H4 (cell line): ENCODE measurements around the gene L3MBTL4. TPM values are rescaled to one million over a fixed set of nuclear protein-coding genes. Genes with fewer than 3 reads are reported as not detected.
A peak's percentile ranks its signal among the peaks of the same experiment; 100 is the strongest.
"Not testable (repeated sequence)": the region's sequence is repeated elsewhere in the genome, so short reads cannot be mapped to it uniquely, and the experiment has no call there.

Experiments used
- DNase-seq: peaks from one replicate; pipeline ENCODE4 v3.0.0-alpha.2; 2015; ENCODE audit warnings: low spot score
- total RNA-seq: library from RNA; depleted of rRNA; stranded (reverse); fragments of >200 nt; shearing (Covaris generic); gene quantifications from 2 replicates; pipeline ENCODE4 v1.2.3, GENCODE V29; 2014

L3MBTL4 gene
- total RNA-seq, 1 experiment from 2014 or later, result 2.4 TPM

GRCh38 chr18:6406910-6407470, 7.7 kb downstream of the L3MBTL4 start:
- DNase-seq, result no peak

- no peak for DNase-seq
These were observed 8.4 kb downstream of the L3MBTL4 start for GRCh38 chr18:6406075-6406909.

- no peak for DNase-seq
These were observed 9.3 kb downstream of the L3MBTL4 start for GRCh38 chr18:6405237-6406074.

- DNase-seq, result no peak
These were observed 9.9 kb downstream of the L3MBTL4 start for GRCh38 chr18:6404834-6405233.

- no peak for DNase-seq
These were observed 13.0 kb downstream of the L3MBTL4 start for GRCh38 chr18:6401687-6402086.

- no peak for DNase-seq
These were observed 14.9 kb downstream of the L3MBTL4 start for GRCh38 chr18:6399776-6400175.

GRCh38 chr18:6397931-6398566, 16.7 kb downstream of the L3MBTL4 start:
- DNase-seq, result no peak

GRCh38 chr18:6396847-6397246, 17.9 kb downstream of the L3MBTL4 start:
- DNase-seq, result no peak

- no peak for DNase-seq
These were observed 18.4 kb downstream of the L3MBTL4 start for GRCh38 chr18:6396276-6396675.

GRCh38 chr18:6389005-6389404, 25.7 kb downstream of the L3MBTL4 start:
- no peak for DNase-seq

GRCh38 chr18:6382963-6383362, 31.7 kb downstream of the L3MBTL4 start:
- peak; percentile 28 for DNase-seq

- not testable (repeated sequence) for DNase-seq
These were observed 37.2 kb downstream of the L3MBTL4 start for GRCh38 chr18:6377473-6377872.

GRCh38 chr18:6376433-6377229, 38.1 kb downstream of the L3MBTL4 start:
- no peak for DNase-seq

GRCh38 chr18:6374935-6375529, 39.7 kb downstream of the L3MBTL4 start:
- no peak for DNase-seq

GRCh38 chr18:6374340-6374739, 40.4 kb downstream of the L3MBTL4 start:
- DNase-seq, result no peak

- DNase-seq, result no peak
These were observed 41.5 kb downstream of the L3MBTL4 start for GRCh38 chr18:6373187-6373586.

- peak; percentile 56 for DNase-seq
These were observed 43.6 kb downstream of the L3MBTL4 start for GRCh38 chr18:6370886-6371635.

GRCh38 chr18:6370410-6370809, 44.3 kb downstream of the L3MBTL4 start:
- DNase-seq, result no peak

- DNase-seq, result peak; percentile 39
These were observed 46.7 kb downstream of the L3MBTL4 start for GRCh38 chr18:6368017-6368416.

GRCh38 chr18:6367208-6367607, 47.5 kb downstream of the L3MBTL4 start:
- no peak for DNase-seq
